ENCODE measurements around the gene ZNF844.

The ZNF844 gene

DNA sequence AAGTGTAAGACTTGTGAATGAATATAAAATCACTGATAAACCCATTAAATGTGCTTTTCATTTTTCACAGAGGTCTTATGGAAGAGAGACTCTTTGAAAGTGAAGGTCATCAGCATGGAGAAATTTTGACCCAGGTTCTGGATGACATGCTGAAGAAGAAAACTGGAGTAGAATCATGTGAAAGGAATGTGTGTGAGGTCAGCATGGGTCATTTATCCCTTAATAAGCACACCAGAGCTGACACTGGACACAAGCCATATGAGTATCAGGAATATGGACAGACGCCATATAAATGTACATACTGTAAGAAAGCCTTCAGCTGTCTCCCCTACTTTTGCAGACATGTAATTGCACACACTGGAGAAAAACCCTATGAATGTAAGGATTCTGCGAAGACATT is 46.6 kb downstream of the ZNF844 start:
- ChIA-PET CTCF (no interaction called here), POLR2A (no interaction called here)
- no peak overlapping the region for H3K4me3 ChIP-seq (ENCODE audit: low read depth, low read length)
- H3K9me3 ChIP-seq (ENCODE audit: control insufficient read depth, insufficient read depth, low read depth, low read length), result no peaks in the 10 kb centered on the region
- H3K27ac ChIP-seq (ENCODE audit: extremely low read depth, low read depth, low read length), result no peak overlapping the region
- TF ChIP-seq, protein P1, sequence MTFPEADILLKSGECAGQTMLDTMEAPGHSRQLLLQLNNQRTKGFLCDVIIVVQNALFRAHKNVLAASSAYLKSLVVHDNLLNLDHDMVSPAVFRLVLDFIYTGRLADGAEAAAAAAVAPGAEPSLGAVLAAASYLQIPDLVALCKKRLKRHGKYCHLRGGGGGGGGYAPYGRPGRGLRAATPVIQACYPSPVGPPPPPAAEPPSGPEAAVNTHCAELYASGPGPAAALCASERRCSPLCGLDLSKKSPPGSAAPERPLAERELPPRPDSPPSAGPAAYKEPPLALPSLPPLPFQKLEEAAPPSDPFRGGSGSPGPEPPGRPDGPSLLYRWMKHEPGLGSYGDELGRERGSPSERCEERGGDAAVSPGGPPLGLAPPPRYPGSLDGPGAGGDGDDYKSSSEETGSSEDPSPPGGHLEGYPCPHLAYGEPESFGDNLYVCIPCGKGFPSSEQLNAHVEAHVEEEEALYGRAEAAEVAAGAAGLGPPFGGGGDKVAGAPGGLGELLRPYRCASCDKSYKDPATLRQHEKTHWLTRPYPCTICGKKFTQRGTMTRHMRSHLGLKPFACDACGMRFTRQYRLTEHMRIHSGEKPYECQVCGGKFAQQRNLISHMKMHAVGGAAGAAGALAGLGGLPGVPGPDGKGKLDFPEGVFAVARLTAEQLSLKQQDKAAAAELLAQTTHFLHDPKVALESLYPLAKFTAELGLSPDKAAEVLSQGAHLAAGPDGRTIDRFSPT (tag by site-specific recombination; IDR thresholded peaks at IDR 0.05), result no peak
- TF ChIP-seq SETDB1 (IDR thresholded peaks at IDR 0.05; ENCODE audit: insufficient read length, low read length) (no peak), ZNF777 (tag by site-specific recombination; IDR thresholded peaks at IDR 0.05; ENCODE audit: borderline replicate concordance) (no peak), ZNF133 (tag by site-specific recombination; IDR thresholded peaks at IDR 0.05) (no peak), MEIS1 (CRISPR knock-in tag; IDR thresholded peaks at IDR 0.05; ENCODE audit: borderline replicate concordance) (no peak), ZNF596 (tag by site-specific recombination; IDR thresholded peaks at IDR 0.05) (no peak), ZFP37 (tag by site-specific recombination; IDR thresholded peaks at IDR 0.05) (no peak), TCF7L2 (IDR thresholded peaks at IDR 0.05; ENCODE audit: borderline replicate concordance, low read depth, low read length) (no peak), ZNF112 (tag by site-specific recombination; IDR thresholded peaks at IDR 0.05) (no peak), ZNF324 (tag by site-specific recombination; IDR thresholded peaks at IDR 0.05) (no peak), ZNF169 (tag by site-specific recombination; IDR thresholded peaks at IDR 0.05) (no peak), ZBTB21 (tag by site-specific recombination; IDR thresholded peaks at IDR 0.05) (no peak), KLF7 (tag by site-specific recombination; IDR thresholded peaks at IDR 0.05; ENCODE audit: borderline replicate concordance) (no peak), ZBTB1 (tag by site-specific recombination; IDR thresholded peaks at IDR 0.05) (no peak), ZNF664 (tag by site-specific recombination; IDR thresholded peaks at IDR 0.05) (no peak), ZNF157 (tag by site-specific recombination; IDR thresholded peaks at IDR 0.05) (no peak), ZBTB7A (tag by site-specific recombination; IDR thresholded peaks at IDR 0.05; ENCODE audit: low read depth) (no peak), ZNF184 (tag by site-specific recombination; IDR thresholded peaks at IDR 0.05) (no peak)
- TF ChIP-seq, protein P2, sequence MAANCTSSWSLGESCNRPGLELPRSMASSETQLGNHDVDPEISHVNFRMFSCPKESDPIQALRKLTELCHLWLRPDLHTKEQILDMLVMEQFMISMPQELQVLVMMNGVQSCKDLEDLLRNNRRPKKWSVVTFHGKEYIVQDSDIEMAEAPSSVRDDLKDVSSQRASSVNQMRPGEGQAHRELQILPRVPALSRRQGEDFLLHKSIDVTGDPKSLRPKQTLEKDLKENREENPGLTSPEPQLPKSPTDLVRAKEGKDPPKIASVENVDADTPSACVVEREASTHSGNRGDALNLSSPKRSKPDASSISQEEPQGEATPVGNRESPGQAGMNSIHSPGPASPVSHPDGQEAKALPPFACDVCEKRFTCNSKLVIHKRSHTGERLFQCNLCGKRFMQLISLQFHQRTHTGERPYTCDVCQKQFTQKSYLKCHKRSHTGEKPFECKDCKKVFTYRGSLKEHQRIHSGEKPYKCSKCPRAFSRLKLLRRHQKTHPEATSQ (tag by site-specific recombination; IDR thresholded peaks at IDR 0.05), result no peak
- H3K36me3 ChIP-seq (ENCODE audit: control insufficient read depth in 2 of 2, insufficient read depth in 1 of 2, low read length in 2 of 2), result no peaks in the 10 kb centered on the region
- H3K4me1 ChIP-seq (ENCODE audit: control insufficient read depth, insufficient read depth, low read length), result no peaks in the 10 kb centered on the region

DNA sequence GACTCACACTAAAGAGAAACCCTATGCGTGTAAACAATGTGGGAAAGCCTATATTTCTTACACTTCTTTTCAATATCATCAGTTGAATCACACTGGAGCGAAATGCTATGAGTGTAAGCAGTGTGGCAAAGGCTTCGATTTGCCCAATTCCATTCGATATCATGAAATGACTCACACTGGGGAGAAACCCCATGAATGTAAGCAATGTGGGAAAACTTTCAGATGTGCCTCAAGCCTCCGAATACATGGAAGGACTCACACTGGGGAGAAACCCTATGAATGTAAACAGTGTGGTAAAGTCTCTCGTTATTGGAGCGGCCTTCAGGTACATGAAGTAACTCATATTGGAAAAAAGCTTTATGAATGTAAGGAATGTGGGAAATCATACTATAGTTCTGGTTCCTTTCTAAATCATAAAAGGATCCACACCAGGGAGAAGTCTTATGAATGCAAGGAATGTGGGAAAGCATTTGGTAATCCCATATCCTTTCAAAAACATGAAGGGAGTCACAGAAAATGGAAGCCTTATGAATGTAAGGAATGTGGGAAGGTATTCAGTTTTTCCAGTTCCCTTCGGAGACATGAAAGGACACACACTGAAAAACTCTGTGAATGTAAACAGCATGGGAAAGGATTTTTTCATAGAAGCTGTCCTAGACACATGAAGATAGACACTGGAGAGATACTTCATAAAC is 47.6 kb downstream of the ZNF844 start:
- Histone ChIP-seq H3K27ac (ENCODE audit: extremely low read depth, low read depth, low read length) (no peak overlapping the region), H3K36me3 (ENCODE audit: control insufficient read depth in 2 of 2, insufficient read depth in 1 of 2, low read length in 2 of 2) (no peaks in the 10 kb centered on the region), H3K4me1 (ENCODE audit: control insufficient read depth, insufficient read depth, low read length) (no peaks in the 10 kb centered on the region), H3K9me3 (ENCODE audit: control insufficient read depth, insufficient read depth, low read depth, low read length) (no peaks in the 10 kb centered on the region), H3K4me3 (ENCODE audit: low read depth, low read length) (no peak overlapping the region)
- ChIA-PET CTCF (no interaction called here), POLR2A (no interaction called here)
- TF ChIP-seq, protein P3, sequence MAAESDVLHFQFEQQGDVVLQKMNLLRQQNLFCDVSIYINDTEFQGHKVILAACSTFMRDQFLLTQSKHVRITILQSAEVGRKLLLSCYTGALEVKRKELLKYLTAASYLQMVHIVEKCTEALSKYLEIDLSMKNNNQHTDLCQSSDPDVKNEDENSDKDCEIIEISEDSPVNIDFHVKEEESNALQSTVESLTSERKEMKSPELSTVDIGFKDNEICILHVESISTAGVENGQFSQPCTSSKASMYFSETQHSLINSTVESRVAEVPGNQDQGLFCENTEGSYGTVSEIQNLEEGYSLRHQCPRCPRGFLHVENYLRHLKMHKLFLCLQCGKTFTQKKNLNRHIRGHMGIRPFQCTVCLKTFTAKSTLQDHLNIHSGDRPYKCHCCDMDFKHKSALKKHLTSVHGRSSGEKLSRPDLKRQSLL (tag by site-specific recombination; IDR thresholded peaks at IDR 0.05), result no peak
- TF ChIP-seq, protein P4, sequence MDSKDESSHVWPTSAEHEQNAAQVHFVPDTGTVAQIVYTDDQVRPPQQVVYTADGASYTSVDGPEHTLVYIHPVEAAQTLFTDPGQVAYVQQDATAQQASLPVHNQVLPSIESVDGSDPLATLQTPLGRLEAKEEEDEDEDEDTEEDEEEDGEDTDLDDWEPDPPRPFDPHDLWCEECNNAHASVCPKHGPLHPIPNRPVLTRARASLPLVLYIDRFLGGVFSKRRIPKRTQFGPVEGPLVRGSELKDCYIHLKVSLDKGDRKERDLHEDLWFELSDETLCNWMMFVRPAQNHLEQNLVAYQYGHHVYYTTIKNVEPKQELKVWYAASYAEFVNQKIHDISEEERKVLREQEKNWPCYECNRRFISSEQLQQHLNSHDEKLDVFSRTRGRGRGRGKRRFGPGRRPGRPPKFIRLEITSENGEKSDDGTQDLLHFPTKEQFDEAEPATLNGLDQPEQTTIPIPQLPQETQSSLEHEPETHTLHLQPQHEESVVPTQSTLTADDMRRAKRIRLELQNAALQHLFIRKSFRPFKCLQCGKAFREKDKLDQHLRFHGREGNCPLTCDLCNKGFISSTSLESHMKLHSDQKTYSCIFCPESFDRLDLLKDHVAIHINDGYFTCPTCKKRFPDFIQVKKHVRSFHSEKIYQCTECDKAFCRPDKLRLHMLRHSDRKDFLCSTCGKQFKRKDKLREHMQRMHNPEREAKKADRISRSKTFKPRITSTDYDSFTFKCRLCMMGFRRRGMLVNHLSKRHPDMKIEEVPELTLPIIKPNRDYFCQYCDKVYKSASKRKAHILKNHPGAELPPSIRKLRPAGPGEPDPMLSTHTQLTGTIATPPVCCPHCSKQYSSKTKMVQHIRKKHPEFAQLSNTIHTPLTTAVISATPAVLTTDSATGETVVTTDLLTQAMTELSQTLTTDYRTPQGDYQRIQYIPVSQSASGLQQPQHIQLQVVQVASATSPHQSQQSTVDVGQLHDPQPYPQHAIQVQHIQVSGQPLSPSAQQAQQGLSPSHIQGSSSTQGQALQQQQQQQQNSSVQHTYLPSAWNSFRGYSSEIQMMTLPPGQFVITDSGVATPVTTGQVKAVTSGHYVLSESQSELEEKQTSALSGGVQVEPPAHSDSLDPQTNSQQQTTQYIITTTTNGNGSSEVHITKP (tag by site-specific recombination; IDR thresholded peaks at IDR 0.05), result no peak
